Measurements from ENCODE around the gene LRP6. TPM values are rescaled to one million over a fixed set of nuclear protein-coding genes. Genes with fewer than 3 reads are reported as not detected.
"Not testable (repeated sequence)": the region's sequence is repeated elsewhere in the genome, so short reads cannot be mapped to it uniquely, and the experiment has no call there.

The LRP6 gene
- total RNA-seq, 1 experiment from 2014 or later: 6.7 TPM

DNA sequence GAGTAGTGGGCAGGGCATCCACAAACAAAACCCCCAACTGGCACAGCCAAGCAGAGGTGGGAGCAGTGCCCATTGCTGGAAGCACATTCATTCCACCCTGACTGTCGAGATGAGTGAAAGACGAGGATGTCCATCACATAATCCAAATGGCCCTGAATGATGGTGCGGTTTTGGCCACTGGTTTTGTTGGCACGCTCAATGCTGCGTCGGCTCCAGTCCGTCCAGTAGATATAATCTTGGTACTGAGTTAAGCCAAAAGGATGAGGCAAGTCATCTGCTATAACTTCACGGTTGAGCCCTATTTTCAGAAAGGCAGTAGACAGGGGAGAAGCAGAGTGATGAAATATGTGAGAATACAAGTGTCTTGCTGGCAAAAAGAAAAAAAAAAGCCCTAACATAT is 108.0 kb downstream of the LRP6 start:
- Histone ChIP-seq H3K9me3 (ENCODE audit: low read length) (no peaks in the 10 kb centered on the region), H3K79me2 (ENCODE audit: low read length) (no peaks in the 10 kb centered on the region), H3K4me2 (ENCODE audit: low read depth, low read length, poor library complexity, severe bottlenecking) (no peak overlapping the region), H3K27ac (ENCODE audit: low read length) (no peak overlapping the region), H4K20me1 (ENCODE audit: insufficient read depth, low read depth, low read length) (no peaks in the 10 kb centered on the region), H3K4me3 (ENCODE audit: low read length) (no peak overlapping the region), H2AFZ (ENCODE audit: low read length) (no peak overlapping the region), H3K9me2 (replicated peaks; ENCODE audit: insufficient read depth, low read length) (no peaks in the 10 kb centered on the region), H3K36me3 (ENCODE audit: insufficient read depth, low read length) (no peaks in the 10 kb centered on the region), H3K4me1 (ENCODE audit: low read length) (no peaks in the 10 kb centered on the region), H3K9ac (ENCODE audit: low read length) (no peak overlapping the region), H3K27me3 (ENCODE audit: low read length) (no peaks in the 10 kb centered on the region)
- no peak for DNase-seq

DNA sequence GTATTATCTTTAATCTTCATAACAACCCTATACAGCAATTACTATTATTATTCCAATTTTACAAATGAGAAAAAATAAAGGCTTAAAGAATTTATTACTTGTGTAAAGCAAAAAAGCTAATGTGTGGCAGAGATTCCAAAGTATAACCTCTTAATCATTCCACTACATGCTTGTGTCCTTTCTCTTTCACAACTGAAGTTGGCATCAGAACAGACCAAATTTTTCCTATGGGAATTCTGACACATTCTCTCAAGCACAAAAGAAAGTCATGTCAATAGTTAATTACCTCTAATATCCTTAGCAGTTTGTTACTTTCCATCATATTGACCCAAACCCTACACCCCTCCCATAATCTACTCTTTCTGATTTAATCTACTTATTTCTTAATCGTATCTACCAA is 109.4 kb downstream of the LRP6 start:
- H3K4me2 ChIP-seq (ENCODE audit: low read depth, low read length, poor library complexity, severe bottlenecking): no peak overlapping the region

DNA sequence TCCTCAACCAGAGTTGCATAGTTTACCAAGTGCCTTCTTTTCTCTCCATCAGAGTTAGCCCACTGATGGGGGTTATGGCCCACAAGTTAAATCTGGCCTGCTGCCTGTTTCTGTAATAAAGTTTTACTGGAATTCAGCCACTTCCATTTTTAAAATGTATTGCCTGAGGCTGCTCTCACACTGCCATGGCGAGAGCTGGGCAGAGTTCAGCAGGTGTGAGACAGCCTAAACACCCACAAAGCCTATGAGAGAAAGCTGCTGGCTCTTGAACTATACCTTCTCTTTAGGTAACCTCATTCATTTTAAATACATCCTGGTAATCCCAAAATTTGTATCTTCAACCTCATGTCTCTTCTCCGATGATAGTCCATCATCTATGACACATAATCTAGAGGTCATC is 110.0 kb downstream of the LRP6 start:
- no peaks in the 10 kb centered on the region for H3K9me2 ChIP-seq (replicated peaks; ENCODE audit: insufficient read depth, low read length)
- no peak overlapping the region for H3K9ac ChIP-seq (ENCODE audit: low read length)
- H3K79me2 ChIP-seq (ENCODE audit: low read length): no peaks in the 10 kb centered on the region
- H3K36me3 ChIP-seq (ENCODE audit: insufficient read depth, low read length): no peaks in the 10 kb centered on the region
- H4K20me1 ChIP-seq (ENCODE audit: insufficient read depth, low read depth, low read length): no peaks in the 10 kb centered on the region
- no peaks in the 10 kb centered on the region for H3K9me3 ChIP-seq (ENCODE audit: low read length)
- no peaks in the 10 kb centered on the region for H3K4me1 ChIP-seq (ENCODE audit: low read length)
- H2AFZ ChIP-seq (ENCODE audit: low read length): no peak overlapping the region
- no peak overlapping the region for H3K27ac ChIP-seq (ENCODE audit: low read length)
- no peak for DNase-seq
- H3K4me2 ChIP-seq (ENCODE audit: low read depth, low read length, poor library complexity, severe bottlenecking): no peak overlapping the region
- no peaks in the 10 kb centered on the region for H3K27me3 ChIP-seq (ENCODE audit: low read length)
- H3K4me3 ChIP-seq (ENCODE audit: low read length): no peak overlapping the region

More for the DNA sequence above, 109.4 kb downstream of the LRP6 start:
- no peaks in the 10 kb centered on the region for H3K9me3 ChIP-seq (ENCODE audit: low read length)
- no peaks in the 10 kb centered on the region for H3K79me2 ChIP-seq (ENCODE audit: low read length)
- H2AFZ ChIP-seq (ENCODE audit: low read length): no peak overlapping the region
- H3K4me1 ChIP-seq (ENCODE audit: low read length): no peaks in the 10 kb centered on the region
- no peaks in the 10 kb centered on the region for H3K27me3 ChIP-seq (ENCODE audit: low read length)
- DNase-seq: no peak
- no peak overlapping the region for H3K9ac ChIP-seq (ENCODE audit: low read length)
- H3K36me3 ChIP-seq (ENCODE audit: insufficient read depth, low read length): no peaks in the 10 kb centered on the region
- no peaks in the 10 kb centered on the region for H4K20me1 ChIP-seq (ENCODE audit: insufficient read depth, low read depth, low read length)
- no peaks in the 10 kb centered on the region for H3K9me2 ChIP-seq (replicated peaks; ENCODE audit: insufficient read depth, low read length)
- no peak overlapping the region for H3K27ac ChIP-seq (ENCODE audit: low read length)
- H3K4me3 ChIP-seq (ENCODE audit: low read length): no peak overlapping the region

GRCh38 chr12:12156116-12156515 is 110.7 kb downstream of the LRP6 start:
- H3K9me3 ChIP-seq (ENCODE audit: low read length): no peaks in the 10 kb centered on the region
- H3K9ac ChIP-seq (ENCODE audit: low read length): no peak overlapping the region
- no peaks in the 10 kb centered on the region for H3K9me2 ChIP-seq (replicated peaks; ENCODE audit: insufficient read depth, low read length)
- H2AFZ ChIP-seq (ENCODE audit: low read length): no peak overlapping the region
- H3K4me2 ChIP-seq (ENCODE audit: low read depth, low read length, poor library complexity, severe bottlenecking): no peak overlapping the region
- H4K20me1 ChIP-seq (ENCODE audit: insufficient read depth, low read depth, low read length): no peaks in the 10 kb centered on the region
- no peak overlapping the region for H3K4me3 ChIP-seq (ENCODE audit: low read length)
- H3K4me1 ChIP-seq (ENCODE audit: low read length): no peaks in the 10 kb centered on the region
- H3K27ac ChIP-seq (ENCODE audit: low read length): no peak overlapping the region
- no peaks in the 10 kb centered on the region for H3K36me3 ChIP-seq (ENCODE audit: insufficient read depth, low read length)
- H3K27me3 ChIP-seq (ENCODE audit: low read length): no peaks in the 10 kb centered on the region
- H3K79me2 ChIP-seq (ENCODE audit: low read length): no peaks in the 10 kb centered on the region
- no peak for DNase-seq

DNA sequence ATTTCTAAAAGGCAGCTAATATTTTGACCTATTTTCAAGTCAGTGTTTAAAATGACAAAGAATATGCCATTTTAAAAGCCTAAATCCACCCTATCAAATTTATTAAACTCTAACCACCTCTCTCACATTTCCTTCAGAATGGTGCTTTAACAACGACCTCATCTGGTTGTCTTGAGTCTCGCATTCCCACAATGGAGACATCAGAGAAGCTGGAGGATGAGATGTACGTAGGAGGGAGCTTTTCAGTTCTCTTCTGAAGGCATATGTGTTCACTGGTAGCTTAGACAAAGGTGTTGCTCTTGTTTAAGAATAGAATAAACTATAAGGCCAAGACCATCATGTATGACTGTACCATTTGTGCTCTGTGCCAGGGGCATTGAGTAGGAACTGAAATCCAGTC is 113.2 kb downstream of the LRP6 start:
- Histone ChIP-seq H3K4me3 (ENCODE audit: low read length) (no peak overlapping the region), H3K27me3 (ENCODE audit: low read length) (no peaks in the 10 kb centered on the region), H3K27ac (ENCODE audit: low read length) (no peak overlapping the region), H3K4me2 (ENCODE audit: low read depth, low read length, poor library complexity, severe bottlenecking) (no peak overlapping the region), H3K9me3 (ENCODE audit: low read length) (no peaks in the 10 kb centered on the region), H3K4me1 (ENCODE audit: low read length) (no peaks in the 10 kb centered on the region), H3K9ac (ENCODE audit: low read length) (no peak overlapping the region), H3K9me2 (replicated peaks; ENCODE audit: insufficient read depth, low read length) (no peaks in the 10 kb centered on the region), H3K79me2 (ENCODE audit: low read length) (no peaks in the 10 kb centered on the region), H3K36me3 (ENCODE audit: insufficient read depth, low read length) (no peaks in the 10 kb centered on the region), H2AFZ (ENCODE audit: low read length) (no peak overlapping the region), H4K20me1 (ENCODE audit: insufficient read depth, low read depth, low read length) (no peaks in the 10 kb centered on the region)
- no peak for DNase-seq

GRCh38 chr12:12147111-12147510 is 119.7 kb downstream of the LRP6 start:
- H3K4me1 ChIP-seq (ENCODE audit: low read length): no peaks in the 10 kb centered on the region

DNA sequence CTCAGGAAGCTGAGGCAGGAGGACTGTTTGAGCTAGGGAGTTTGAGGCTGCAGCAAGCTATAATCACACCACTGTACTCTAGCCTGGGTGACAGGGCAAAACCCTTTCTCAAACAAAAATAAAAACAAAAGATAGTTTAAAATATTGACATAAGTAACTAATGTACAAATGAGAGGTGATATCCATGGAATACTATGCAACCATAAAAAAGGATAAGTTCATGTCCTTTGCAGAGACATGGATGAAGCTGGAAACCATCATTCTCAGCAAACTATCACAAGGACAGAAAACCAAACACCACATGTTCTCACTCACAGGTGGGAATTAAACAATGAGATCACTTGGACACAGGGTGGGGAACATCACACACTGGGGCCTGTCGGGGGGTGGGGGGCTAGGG is 122.3 kb downstream of the LRP6 start:
- DNase-seq: not testable (repeated sequence)

More at GRCh38 chr12:12147111-12147510, 119.7 kb downstream of the LRP6 start:
- Histone ChIP-seq H2AFZ (ENCODE audit: low read length) (no peak overlapping the region), H4K20me1 (ENCODE audit: insufficient read depth, low read depth, low read length) (no peaks in the 10 kb centered on the region), H3K79me2 (ENCODE audit: low read length) (no peaks in the 10 kb centered on the region), H3K4me2 (ENCODE audit: low read depth, low read length, poor library complexity, severe bottlenecking) (no peak overlapping the region), H3K9me3 (ENCODE audit: low read length) (no peaks in the 10 kb centered on the region), H3K9ac (ENCODE audit: low read length) (no peak overlapping the region), H3K36me3 (ENCODE audit: insufficient read depth, low read length) (no peaks in the 10 kb centered on the region), H3K4me3 (ENCODE audit: low read length) (no peak overlapping the region), H3K27me3 (ENCODE audit: low read length) (no peaks in the 10 kb centered on the region), H3K27ac (ENCODE audit: low read length) (no peak overlapping the region), H3K9me2 (replicated peaks; ENCODE audit: insufficient read depth, low read length) (no peaks in the 10 kb centered on the region)
- DNase-seq: no peak

GRCh38 chr12:12141000-12141399 is 125.8 kb downstream of the LRP6 start:
- Histone ChIP-seq H3K4me3 (ENCODE audit: low read length) (no peak overlapping the region), H3K79me2 (ENCODE audit: low read length) (no peaks in the 10 kb centered on the region), H3K36me3 (ENCODE audit: insufficient read depth, low read length) (no peaks in the 10 kb centered on the region), H3K4me2 (ENCODE audit: low read depth, low read length, poor library complexity, severe bottlenecking) (no peak overlapping the region), H3K9ac (ENCODE audit: low read length) (no peak overlapping the region), H4K20me1 (ENCODE audit: insufficient read depth, low read depth, low read length) (no peaks in the 10 kb centered on the region), H3K27ac (ENCODE audit: low read length) (no peak overlapping the region), H3K27me3 (ENCODE audit: low read length) (no peaks in the 10 kb centered on the region), H3K9me2 (replicated peaks; ENCODE audit: insufficient read depth, low read length) (no peaks in the 10 kb centered on the region), H2AFZ (ENCODE audit: low read length) (no peak overlapping the region), H3K4me1 (ENCODE audit: low read length) (peaks cover 3% of the 10 kb centered on the region; the same call in 1 of the 2 replicates), H3K9me3 (ENCODE audit: low read length) (no peaks in the 10 kb centered on the region)
- DNase-seq: no peak

More for the DNA sequence above, 122.3 kb downstream of the LRP6 start:
- not testable (repeated sequence) for H3K36me3 ChIP-seq (ENCODE audit: insufficient read depth, low read length); H3K9me3 ChIP-seq (ENCODE audit: low read length); H3K4me1 ChIP-seq (ENCODE audit: low read length); H3K27ac ChIP-seq (ENCODE audit: low read length); H3K27me3 ChIP-seq (ENCODE audit: low read length); H3K79me2 ChIP-seq (ENCODE audit: low read length); H3K9me2 ChIP-seq (replicated peaks; ENCODE audit: insufficient read depth, low read length); H3K4me2 ChIP-seq (ENCODE audit: low read depth, low read length, poor library complexity, severe bottlenecking); H3K4me3 ChIP-seq (ENCODE audit: low read length); H2AFZ ChIP-seq (ENCODE audit: low read length); H3K9ac ChIP-seq (ENCODE audit: low read length); H4K20me1 ChIP-seq (ENCODE audit: insufficient read depth, low read depth, low read length)

All from Karpas-422 (cell line).